K562 (cell line): ENCODE measurements around the gene PHTF1. TPM values are rescaled to one million over a fixed set of nuclear protein-coding genes. Genes with fewer than 3 reads are reported as not detected.
A peak's percentile ranks its signal among the peaks of the same experiment; 100 is the strongest.

Experiments
- CAMTA2 ChIP-seq: fragments of 250-450 bp; sonication (Bioruptor Pico); conservative IDR thresholded peaks from 2 replicates; pipeline ENCODE4 v1.5.1; 2022
- FIP1L1 ChIP-seq: fragments of 200-400 bp; formaldehyde crosslinking; IDR thresholded peaks from 2 replicates; pipeline ENCODE4 v1.6.1; 2018; ENCODE audit warnings: mild to moderate bottlenecking, low read depth, low read length; ENCODE audit not compliant: poor library complexity, severe bottlenecking
- KDM2B ChIP-seq: fragments of 250-450 bp; sonication (Bioruptor Pico); IDR thresholded peaks from 2 replicates; pipeline ENCODE4 v1.8.0; 2021; ENCODE audit warnings: mild to moderate bottlenecking, moderate library complexity
- LEF1 ChIP-seq: fragments of 450-650 bp; IDR thresholded peaks from 2 replicates; pipeline ENCODE4 v1.6.1; 2016; ENCODE audit warnings: mild to moderate bottlenecking
- POLR3A ChIP-seq: IDR thresholded peaks from 2 replicates; pipeline ENCODE4 v1.6.1; 2011; ENCODE audit warnings: borderline replicate concordance, mild to moderate bottlenecking, moderate library complexity; ENCODE audit not compliant: insufficient read length, insufficient read depth; ENCODE audit errors: extremely low read depth
- RBFOX2 ChIP-seq: fragments of 200-400 bp; formaldehyde crosslinking; IDR thresholded peaks from 2 replicates; pipeline ENCODE4 v1.6.1; 2017; ENCODE audit warnings: low read depth, mild to moderate bottlenecking, low read length, moderate library complexity
- RFX7 ChIP-seq: fragments of 250-450 bp; sonication (Bioruptor Pico); IDR thresholded peaks from 2 replicates; pipeline ENCODE4 v1.5.1; 2021; ENCODE audit warnings: mild to moderate bottlenecking
- SRF ChIP-seq, 2 experiments: fragments of 250-450, 450-650 bp in 1 of 2; sonication (Bioruptor Pico) in 1 of 2; sonication (generic) in 1 of 2; formaldehyde crosslinking; IDR thresholded peaks; 2 replicates each; pipeline versions ENCODE4 v1.5.0 to v1.5.1; 2020 to 2022; ENCODE audit warnings: mild to moderate bottlenecking in 1 of 2, missing genetic modification reagents in 1 of 2
- U2AF1 ChIP-seq: fragments of 200-400 bp; formaldehyde crosslinking; optimal IDR thresholded peaks from 2 replicates; pipeline ENCODE3; 2017; ENCODE audit warnings: mild to moderate bottlenecking, low read depth, low read length, moderate library complexity
- ZC3H4 ChIP-seq: sonication (generic); formaldehyde crosslinking; IDR thresholded peaks from 2 replicates; pipeline ENCODE4 v1.9.0; 2021; ENCODE audit warnings: missing genetic modification reagents, borderline replicate concordance
- ZNF134 ChIP-seq: fragments of 250-450 bp; sonication (Bioruptor Pico); conservative IDR thresholded peaks from 2 replicates; pipeline ENCODE4 v1.4.0; 2020
- ZSCAN32 ChIP-seq: fragments of 450-650 bp; formaldehyde crosslinking; IDR thresholded peaks from 2 replicates; pipeline ENCODE4 v1.4.0; 2020; ENCODE audit warnings: mild to moderate bottlenecking, moderate library complexity
- polyA plus RNA-seq, 8 experiments: library from polyadenylated mRNA; depleted of rRNA in 4 of 8; stranded (reverse) in 5 of 8; unstranded in 3 of 8; fragments of >200 nt; fragmentation: Nextera tagmentation in 2 of 8; fragmentation: Illumina TruSeq in 1 of 8; extraction: Ambion mirVana in 2 of 8; extraction: Trizol in 1 of 8; gene quantifications; 2 replicates each; pipeline versions ENCODE4 v1.2.1 to v1.2.3, GENCODE V29; 2011 to 2014; ENCODE audit warnings: inconsistent platforms in 1 of 8, missing spikeins in 1 of 8
- total RNA-seq, 7 experiments: library from RNA; depleted of rRNA in 6 of 7; stranded (reverse); fragments of >200 nt in 6 of 7; fragmentation: Illumina TruSeq in 2 of 7; extraction: Trizol in 2 of 7; gene quantifications; 2 replicates each; pipeline versions ENCODE4 v1.2.1 to v1.2.3, GENCODE V29; 2011 to 2021; ENCODE audit warnings: low replicate concordance in 1 of 7
- TF ChIP-seq, protein P1 (sequence below): fragments of 250-450 bp; sonication (Bioruptor Pico); IDR thresholded peaks from 2 replicates; pipeline ENCODE4 v1.4.0; 2020
- TF ChIP-seq, protein P2 (sequence below), 2 experiments: fragments of 450-650 bp; conservative IDR thresholded peaks; 2 replicates each; pipeline ENCODE4 v1.6.1; 2017; ENCODE audit warnings: mild to moderate bottlenecking in 2 of 2, moderate library complexity in 2 of 2
- TF ChIP-seq, protein P3 (sequence below): fragments of 200-800 bp; sonication (Bioruptor generic); IDR thresholded peaks from 2 replicates; pipeline ENCODE4 v1.6.1; 2017; ENCODE audit warnings: missing genetic modification characterization, missing compliant biosample characterization
- TF ChIP-seq, protein P4 (sequence below), 2 experiments: fragments of 200-800 bp in 1 of 2; sonication (Bioruptor generic) in 1 of 2; sonication (generic) in 1 of 2; formaldehyde crosslinking in 1 of 2; IDR thresholded peaks in 1 of 2; conservative IDR thresholded peaks in 1 of 2; 2 replicates each; pipeline versions ENCODE4 v1.5.0 to v1.6.1; 2016 to 2020; ENCODE audit warnings: missing compliant biosample characterization in 1 of 2, missing genetic modification characterization in 1 of 2, missing genetic modification reagents in 1 of 2

The PHTF1 gene
- total and polyA plus RNA-seq, 9 of the 15 experiments (the other 6 are each of a cell fraction or from before 2014, with no cell fraction given) = 8.4 to 36.2 (median 23.0) TPM

- TF ChIP-seq, protein P1, sequence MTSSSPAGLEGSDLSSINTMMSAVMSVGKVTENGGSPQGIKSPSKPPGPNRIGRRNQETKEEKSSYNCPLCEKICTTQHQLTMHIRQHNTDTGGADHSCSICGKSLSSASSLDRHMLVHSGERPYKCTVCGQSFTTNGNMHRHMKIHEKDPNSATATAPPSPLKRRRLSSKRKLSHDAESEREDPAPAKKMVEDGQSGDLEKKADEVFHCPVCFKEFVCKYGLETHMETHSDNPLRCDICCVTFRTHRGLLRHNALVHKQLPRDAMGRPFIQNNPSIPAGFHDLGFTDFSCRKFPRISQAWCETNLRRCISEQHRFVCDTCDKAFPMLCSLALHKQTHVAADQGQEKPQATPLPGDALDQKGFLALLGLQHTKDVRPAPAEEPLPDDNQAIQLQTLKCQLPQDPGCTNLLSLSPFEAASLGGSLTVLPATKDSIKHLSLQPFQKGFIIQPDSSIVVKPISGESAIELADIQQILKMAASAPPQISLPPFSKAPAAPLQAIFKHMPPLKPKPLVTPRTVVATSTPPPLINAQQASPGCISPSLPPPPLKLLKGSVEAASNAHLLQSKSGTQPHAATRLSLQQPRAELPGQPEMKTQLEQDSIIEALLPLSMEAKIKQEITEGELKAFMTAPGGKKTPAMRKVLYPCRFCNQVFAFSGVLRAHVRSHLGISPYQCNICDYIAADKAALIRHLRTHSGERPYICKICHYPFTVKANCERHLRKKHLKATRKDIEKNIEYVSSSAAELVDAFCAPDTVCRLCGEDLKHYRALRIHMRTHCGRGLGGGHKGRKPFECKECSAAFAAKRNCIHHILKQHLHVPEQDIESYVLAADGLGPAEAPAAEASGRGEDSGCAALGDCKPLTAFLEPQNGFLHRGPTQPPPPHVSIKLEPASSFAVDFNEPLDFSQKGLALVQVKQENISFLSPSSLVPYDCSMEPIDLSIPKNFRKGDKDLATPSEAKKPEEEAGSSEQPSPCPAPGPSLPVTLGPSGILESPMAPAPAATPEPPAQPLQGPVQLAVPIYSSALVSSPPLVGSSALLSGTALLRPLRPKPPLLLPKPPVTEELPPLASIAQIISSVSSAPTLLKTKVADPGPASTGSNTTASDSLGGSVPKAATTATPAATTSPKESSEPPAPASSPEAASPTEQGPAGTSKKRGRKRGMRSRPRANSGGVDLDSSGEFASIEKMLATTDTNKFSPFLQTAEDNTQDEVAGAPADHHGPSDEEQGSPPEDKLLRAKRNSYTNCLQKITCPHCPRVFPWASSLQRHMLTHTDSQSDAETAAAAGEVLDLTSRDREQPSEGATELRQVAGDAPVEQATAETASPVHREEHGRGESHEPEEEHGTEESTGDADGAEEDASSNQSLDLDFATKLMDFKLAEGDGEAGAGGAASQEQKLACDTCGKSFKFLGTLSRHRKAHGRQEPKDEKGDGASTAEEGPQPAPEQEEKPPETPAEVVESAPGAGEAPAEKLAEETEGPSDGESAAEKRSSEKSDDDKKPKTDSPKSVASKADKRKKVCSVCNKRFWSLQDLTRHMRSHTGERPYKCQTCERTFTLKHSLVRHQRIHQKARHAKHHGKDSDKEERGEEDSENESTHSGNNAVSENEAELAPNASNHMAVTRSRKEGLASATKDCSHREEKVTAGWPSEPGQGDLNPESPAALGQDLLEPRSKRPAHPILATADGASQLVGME = peak; percentile 80; the same call in 1 of the 2 replicates
- no peak for TF ChIP-seq POLR3A
- no peak for TF ChIP-seq RBFOX2
- TF ChIP-seq, protein P2, sequence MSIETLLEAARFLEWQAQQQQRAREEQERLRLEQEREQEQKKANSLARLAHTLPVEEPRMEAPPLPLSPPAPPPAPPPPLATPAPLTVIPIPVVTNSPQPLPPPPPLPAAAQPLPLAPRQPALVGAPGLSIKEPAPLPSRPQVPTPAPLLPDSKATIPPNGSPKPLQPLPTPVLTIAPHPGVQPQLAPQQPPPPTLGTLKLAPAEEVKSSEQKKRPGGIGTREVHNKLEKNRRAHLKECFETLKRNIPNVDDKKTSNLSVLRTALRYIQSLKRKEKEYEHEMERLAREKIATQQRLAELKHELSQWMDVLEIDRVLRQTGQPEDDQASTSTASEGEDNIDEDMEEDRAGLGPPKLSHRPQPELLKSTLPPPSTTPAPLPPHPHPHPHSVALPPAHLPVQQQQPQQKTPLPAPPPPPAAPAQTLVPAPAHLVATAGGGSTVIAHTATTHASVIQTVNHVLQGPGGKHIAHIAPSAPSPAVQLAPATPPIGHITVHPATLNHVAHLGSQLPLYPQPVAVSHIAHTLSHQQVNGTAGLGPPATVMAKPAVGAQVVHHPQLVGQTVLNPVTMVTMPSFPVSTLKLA (conservative IDR thresholded peaks at IDR 0.05) = peak; percentile 36 to 77; a peak in 3 of 4 replicates
- TF ChIP-seq RFX7 (CRISPR knock-in tag) = no peak
- peak; percentile 12; the same call in 1 of the 2 replicates for TF ChIP-seq LEF1
- TF ChIP-seq ZC3H4 = 0 out of 2 replicates have a peak, but pooled peaks have one; percentile 22
- TF ChIP-seq ZSCAN32 (CRISPR knock-in tag) = no peak
- TF ChIP-seq U2AF1 = peak; percentile 79
- no peak for TF ChIP-seq SRF (CRISPR knock-in tag; IDR thresholded peaks at IDR 0.05)
- TF ChIP-seq FIP1L1 = peak; percentile 94
- TF ChIP-seq, protein P3, sequence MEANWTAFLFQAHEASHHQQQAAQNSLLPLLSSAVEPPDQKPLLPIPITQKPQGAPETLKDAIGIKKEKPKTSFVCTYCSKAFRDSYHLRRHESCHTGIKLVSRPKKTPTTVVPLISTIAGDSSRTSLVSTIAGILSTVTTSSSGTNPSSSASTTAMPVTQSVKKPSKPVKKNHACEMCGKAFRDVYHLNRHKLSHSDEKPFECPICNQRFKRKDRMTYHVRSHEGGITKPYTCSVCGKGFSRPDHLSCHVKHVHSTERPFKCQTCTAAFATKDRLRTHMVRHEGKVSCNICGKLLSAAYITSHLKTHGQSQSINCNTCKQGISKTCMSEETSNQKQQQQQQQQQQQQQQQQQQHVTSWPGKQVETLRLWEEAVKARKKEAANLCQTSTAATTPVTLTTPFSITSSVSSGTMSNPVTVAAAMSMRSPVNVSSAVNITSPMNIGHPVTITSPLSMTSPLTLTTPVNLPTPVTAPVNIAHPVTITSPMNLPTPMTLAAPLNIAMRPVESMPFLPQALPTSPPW = peak; percentile 77
- no peak for TF ChIP-seq ZNF134
- peak; percentile 14; the same call in 1 of the 2 replicates for TF ChIP-seq CAMTA2 (CRISPR knock-in tag)
- TF ChIP-seq KDM2B (CRISPR knock-in tag) = 0 out of 2 replicates have a peak, but pooled peaks have one; percentile 47
- TF ChIP-seq, protein P4, sequence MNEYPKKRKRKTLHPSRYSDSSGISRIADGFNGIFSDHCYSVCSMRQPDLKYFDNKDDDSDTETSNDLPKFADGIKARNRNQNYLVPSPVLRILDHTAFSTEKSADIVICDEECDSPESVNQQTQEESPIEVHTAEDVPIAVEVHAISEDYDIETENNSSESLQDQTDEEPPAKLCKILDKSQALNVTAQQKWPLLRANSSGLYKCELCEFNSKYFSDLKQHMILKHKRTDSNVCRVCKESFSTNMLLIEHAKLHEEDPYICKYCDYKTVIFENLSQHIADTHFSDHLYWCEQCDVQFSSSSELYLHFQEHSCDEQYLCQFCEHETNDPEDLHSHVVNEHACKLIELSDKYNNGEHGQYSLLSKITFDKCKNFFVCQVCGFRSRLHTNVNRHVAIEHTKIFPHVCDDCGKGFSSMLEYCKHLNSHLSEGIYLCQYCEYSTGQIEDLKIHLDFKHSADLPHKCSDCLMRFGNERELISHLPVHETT (CRISPR knock-in tag; conservative IDR thresholded peaks at IDR 0.05 in 1 of 2, IDR thresholded peaks at IDR 0.05 in 1 of 2) = no peak
Observed at GRCh38 chr1:113758631-113759332, 504 bp downstream of the PHTF1 start (continued).
